OCI-LY3 (cell line): ENCODE results near the gene CCDC137.
A peak's percentile ranks its signal among the peaks of the same experiment; 100 is the strongest.
"Not testable (repeated sequence)": the region's sequence is repeated elsewhere in the genome, so short reads cannot be mapped to it uniquely, and the experiment has no call there.

Experiments used
- H2AFZ ChIP-seq: fragments of 200-600, 300-600 bp; shearing (Covaris generic); 2 replicates; pipeline ENCODE4 v1.6.0; 2014; ENCODE audit warnings: antibody characterized with exemption, low read depth, low read length
- H3K27ac ChIP-seq: fragments of 200-600, 300-600 bp; sonication (generic); 2 replicates; pipeline ENCODE4 v1.5.1; 2014; ENCODE audit warnings: mild to moderate bottlenecking, low read length, moderate library complexity, mixed read lengths
- H3K27me3 ChIP-seq: fragments of 200-600, 300-600 bp; sonication (generic); 2 replicates; pipeline ENCODE4 v1.6.1; 2014; ENCODE audit warnings: low read depth, low read length, mixed read lengths
- H3K36me3 ChIP-seq: fragments of 200-600, 300-600 bp; sonication (generic); replicated peaks from 2 replicates; pipeline ENCODE3; 2014; ENCODE audit warnings: low read depth, low read length, mixed read lengths
- H3K4me1 ChIP-seq: fragments of 300-600, 200-600 bp; sonication (generic); 2 replicates; pipeline ENCODE4 v1.6.1; 2014; ENCODE audit warnings: low read length, mixed read lengths
- H3K4me2 ChIP-seq: fragments of 200-600, 300-600 bp; sonication (generic); 2 replicates; pipeline ENCODE4 v1.6.1; 2014; ENCODE audit warnings: low read length, mixed read lengths
- H3K4me3 ChIP-seq: fragments of 300-600, 200-600 bp; sonication (generic); 2 replicates; pipeline ENCODE4 v1.5.1; 2014; ENCODE audit warnings: antibody characterized with exemption, mild to moderate bottlenecking, low read length, moderate library complexity
- H3K79me2 ChIP-seq: fragments of 300-600, 200-600 bp; shearing (Covaris generic); 2 replicates; pipeline ENCODE4 v1.6.1; 2014; ENCODE audit warnings: mild to moderate bottlenecking, low read length, mixed read lengths
- H3K9ac ChIP-seq: fragments of 300-600, 200-600 bp; shearing (Covaris generic); 2 replicates; pipeline ENCODE4 v1.6.0; 2014; ENCODE audit warnings: mild to moderate bottlenecking, low read length, moderate library complexity
- H3K9me3 ChIP-seq: fragments of 200-600, 300-600 bp; shearing (Covaris generic); 2 replicates; pipeline ENCODE4 v1.6.1; 2014; ENCODE audit warnings: low read length, mixed read lengths; ENCODE audit not compliant: insufficient read depth
- H4K20me1 ChIP-seq: fragments of 200-600, 300-600 bp; sonication (generic); 2 replicates; pipeline ENCODE4 v1.6.1; 2016; ENCODE audit warnings: low read length, mixed read lengths; ENCODE audit not compliant: insufficient read depth
- EZH2phosphoT487 ChIP-seq: fragments of 200-600 bp; shearing (Covaris generic); IDR thresholded peaks from 2 replicates; pipeline ENCODE4 v1.6.1; 2018; ENCODE audit warnings: antibody characterized with exemption, mixed run types, low read depth
- TF ChIP-seq, protein P1 (sequence below): fragments of 200-600, 300-600 bp; sonication (generic); IDR thresholded peaks from 2 replicates; pipeline ENCODE4 v1.5.1; 2014; ENCODE audit warnings: antibody characterized with exemption, low read length, low read depth

CCDC137 gene

DNA sequence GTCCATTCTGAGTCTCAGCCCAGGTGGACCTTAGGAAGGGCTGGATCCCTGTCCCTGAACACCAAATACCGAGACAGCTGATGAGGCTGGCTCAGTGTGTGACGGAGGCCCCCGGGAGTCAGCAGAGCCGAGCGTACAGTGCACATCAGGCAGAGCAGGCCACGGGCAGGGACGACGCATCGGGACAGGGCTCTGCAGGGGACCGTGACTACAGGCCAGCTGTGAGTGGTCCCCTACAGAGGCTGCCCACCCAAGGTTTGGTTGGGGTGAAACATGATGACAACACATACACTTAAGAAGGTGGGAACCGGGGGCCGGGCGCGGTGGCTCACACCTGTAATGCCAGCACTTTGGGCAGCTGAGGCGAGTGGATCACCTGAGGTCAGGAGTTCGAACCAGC, 6.4 kb downstream of the CCDC137 start:
- no peak overlapping the region for H3K4me3 ChIP-seq
- no peak overlapping the region for H3K27ac ChIP-seq
- H3K79me2 ChIP-seq = peaks cover 12% of the 10 kb centered on the region
- no peaks in the 10 kb centered on the region for H3K27me3 ChIP-seq
- no peak overlapping the region for H3K9ac ChIP-seq
- H2AFZ ChIP-seq = no peak overlapping the region
- TF ChIP-seq, protein P1, sequence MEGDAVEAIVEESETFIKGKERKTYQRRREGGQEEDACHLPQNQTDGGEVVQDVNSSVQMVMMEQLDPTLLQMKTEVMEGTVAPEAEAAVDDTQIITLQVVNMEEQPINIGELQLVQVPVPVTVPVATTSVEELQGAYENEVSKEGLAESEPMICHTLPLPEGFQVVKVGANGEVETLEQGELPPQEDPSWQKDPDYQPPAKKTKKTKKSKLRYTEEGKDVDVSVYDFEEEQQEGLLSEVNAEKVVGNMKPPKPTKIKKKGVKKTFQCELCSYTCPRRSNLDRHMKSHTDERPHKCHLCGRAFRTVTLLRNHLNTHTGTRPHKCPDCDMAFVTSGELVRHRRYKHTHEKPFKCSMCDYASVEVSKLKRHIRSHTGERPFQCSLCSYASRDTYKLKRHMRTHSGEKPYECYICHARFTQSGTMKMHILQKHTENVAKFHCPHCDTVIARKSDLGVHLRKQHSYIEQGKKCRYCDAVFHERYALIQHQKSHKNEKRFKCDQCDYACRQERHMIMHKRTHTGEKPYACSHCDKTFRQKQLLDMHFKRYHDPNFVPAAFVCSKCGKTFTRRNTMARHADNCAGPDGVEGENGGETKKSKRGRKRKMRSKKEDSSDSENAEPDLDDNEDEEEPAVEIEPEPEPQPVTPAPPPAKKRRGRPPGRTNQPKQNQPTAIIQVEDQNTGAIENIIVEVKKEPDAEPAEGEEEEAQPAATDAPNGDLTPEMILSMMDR = no peak
- no peak for TF ChIP-seq EZH2phosphoT487
- H3K36me3 ChIP-seq = peaks cover 33% of the 10 kb centered on the region
- H3K4me2 ChIP-seq = no peak overlapping the region
- H3K9me3 ChIP-seq = no peaks in the 10 kb centered on the region
- H3K4me1 ChIP-seq = peaks cover 4% of the 10 kb centered on the region
- no peaks in the 10 kb centered on the region for H4K20me1 ChIP-seq

DNA sequence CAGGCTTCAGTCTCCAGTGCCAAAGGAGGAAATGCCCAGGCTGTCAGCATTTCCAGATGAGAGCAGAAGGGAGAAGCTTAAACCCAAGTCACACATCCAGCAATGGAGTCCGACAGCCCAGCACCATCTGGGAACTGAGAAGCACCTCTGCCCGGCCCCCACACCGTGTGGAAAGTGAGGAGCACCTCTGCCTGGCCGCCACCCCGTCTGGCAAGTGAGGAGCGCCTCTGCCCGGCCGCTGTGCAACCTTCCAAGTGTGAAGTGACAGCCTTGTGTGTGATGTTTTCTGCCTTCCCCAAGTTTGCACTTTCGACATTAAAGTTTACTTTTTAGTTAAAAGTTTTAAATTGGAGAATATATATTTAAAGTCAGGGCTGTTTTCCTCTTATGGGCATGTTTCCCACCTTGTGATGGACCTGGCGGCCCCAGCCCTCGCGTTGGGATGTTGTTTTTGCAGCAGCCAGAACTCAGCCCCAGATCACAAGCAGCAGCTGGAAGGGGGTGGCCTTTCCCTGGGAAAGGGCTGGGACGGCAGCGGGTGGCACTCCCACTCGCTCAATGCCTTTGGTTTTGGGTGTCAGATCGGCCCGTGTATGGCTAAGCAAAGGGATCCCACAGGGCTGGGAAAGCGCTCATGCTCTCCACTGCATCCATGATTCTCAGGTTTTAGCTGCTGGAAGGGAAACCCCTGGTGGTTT, 7.2 kb downstream of the CCDC137 start:
- H3K27ac ChIP-seq = no peak overlapping the region
- H3K4me3 ChIP-seq = no peak overlapping the region
- no peaks in the 10 kb centered on the region for H3K4me1 ChIP-seq
- TF ChIP-seq, protein P1 = no peak
- TF ChIP-seq EZH2phosphoT487 = no peak
- peaks cover 5% of the 10 kb centered on the region; the same call in 1 of the 2 replicates for H3K79me2 ChIP-seq
- peaks cover 29% of the 10 kb centered on the region for H3K36me3 ChIP-seq
- no peak overlapping the region for H3K9ac ChIP-seq
- no peak overlapping the region for H3K4me2 ChIP-seq
- H4K20me1 ChIP-seq = no peaks in the 10 kb centered on the region
- H2AFZ ChIP-seq = no peak overlapping the region
- no peaks in the 10 kb centered on the region for H3K27me3 ChIP-seq
- no peaks in the 10 kb centered on the region for H3K9me3 ChIP-seq

DNA sequence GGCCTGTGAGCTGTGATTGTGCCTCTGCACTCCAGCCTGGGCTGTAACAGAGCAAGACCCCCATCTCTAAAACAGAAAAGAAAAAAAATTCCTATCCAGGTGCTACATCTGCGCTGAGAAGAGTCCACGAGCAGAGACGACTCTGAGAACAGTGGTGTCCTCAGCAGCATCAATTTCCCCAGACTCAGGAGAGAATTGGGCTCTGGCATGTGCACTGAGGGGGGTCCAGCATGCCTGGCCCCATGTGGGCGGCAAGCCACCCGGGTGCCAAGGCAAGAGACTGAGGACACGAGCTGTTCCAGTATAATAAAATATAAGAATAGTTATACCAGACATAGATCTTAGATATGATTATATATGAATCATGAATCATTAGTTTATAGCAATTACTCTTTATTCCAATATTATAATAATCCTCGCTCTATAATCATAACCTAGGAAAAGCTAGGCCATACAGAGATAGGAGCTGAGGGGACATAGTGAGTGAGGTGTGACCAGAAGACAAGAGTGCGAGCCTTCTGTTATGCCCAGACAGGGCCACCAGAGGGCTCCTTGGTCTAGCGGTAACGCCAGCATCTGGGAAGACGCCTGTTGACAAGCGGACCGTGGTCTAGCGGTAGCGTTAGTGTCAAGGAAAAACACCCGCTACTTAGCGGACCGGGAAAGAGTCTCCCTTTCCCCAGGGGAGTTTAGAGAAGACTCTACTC, 9.1 kb downstream of the CCDC137 start:
- H4K20me1 ChIP-seq, H3K9me3 ChIP-seq, H3K4me2 ChIP-seq, H3K4me3 ChIP-seq, H3K9ac ChIP-seq, H3K27me3 ChIP-seq, H3K27ac ChIP-seq, H3K79me2 ChIP-seq, H2AFZ ChIP-seq, H3K4me1 ChIP-seq: not testable (repeated sequence)
- H3K36me3 ChIP-seq = peaks cover 19% of the 10 kb centered on the region
- TF ChIP-seq, protein P1 = peak; percentile 21; the same call in 1 of the 2 replicates

DNA sequence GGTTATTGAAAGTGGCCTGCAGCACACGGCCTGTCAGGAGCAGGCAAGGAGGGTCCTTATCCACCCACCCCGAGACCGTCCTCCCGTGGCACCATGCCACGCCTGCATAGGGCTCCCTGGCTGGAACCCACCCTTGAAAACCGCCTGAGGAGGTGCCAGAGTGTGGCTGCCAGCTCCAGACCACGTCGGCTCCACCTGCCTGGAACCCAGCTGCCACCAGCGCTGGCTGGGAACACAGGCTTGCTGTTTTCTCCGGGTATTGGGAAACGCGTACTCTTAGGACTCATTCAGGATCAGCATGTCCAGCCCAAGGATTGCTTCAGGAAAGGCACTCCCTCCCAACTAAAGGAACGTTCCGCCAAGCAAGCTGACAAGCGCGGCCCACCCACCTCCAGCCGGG, 10.4 kb downstream of the CCDC137 start:
- Histone ChIP-seq H4K20me1 (no peaks in the 10 kb centered on the region), H3K4me3 (no peak overlapping the region), H3K4me2 (no peak overlapping the region), H3K9ac (no peak overlapping the region), H3K79me2 (peaks cover 8% of the 10 kb centered on the region), H3K27me3 (no peaks in the 10 kb centered on the region), H3K4me1 (no peaks in the 10 kb centered on the region), H3K9me3 (no peaks in the 10 kb centered on the region), H2AFZ (no peak overlapping the region), H3K27ac (no peak overlapping the region), H3K36me3 (peaks cover 11% of the 10 kb centered on the region)
- TF ChIP-seq, protein P1 = no peak
- no peak for TF ChIP-seq EZH2phosphoT487
